T-cell (primary cell): ENCODE results near the gene RNF225. TPM values are rescaled to one million over a fixed set of nuclear protein-coding genes. Genes with fewer than 3 reads are reported as not detected.

ENCODE experiments used
- ATAC-seq, 4 experiments: fragments of 200-7000 bp in 3 of 4; fragments of 150-1000 bp in 1 of 4; cut with Tn5 transposase; replicated peaks in 1 of 4; 1 replicate in 3 of 4; 2 replicates in 1 of 4; pipeline ENCODE4 v1.10.0; 2021; ENCODE audit warnings: moderate library complexity in 3 of 4, mild to moderate bottlenecking in 2 of 4, moderate number of reproducible peaks in 1 of 4
- CTCF ChIA-PET, 2 donors: fragments of 300-600 bp; sonication (Branson Sonifier 250); formaldehyde crosslinking; loops; one replicate each; lab custom pipeline; 2022; ENCODE audit warnings: antibody characterized with exemption in 2 of 2; lab: Charles Lee
- POLR2A ChIA-PET, 2 donors: fragments of 300-600 bp; sonication (Branson Sonifier 250); formaldehyde crosslinking; loops; one replicate each; lab custom pipeline; 2022; ENCODE audit warnings: antibody characterized with exemption in 2 of 2; lab: Charles Lee
- DNase-seq, 35 experiments: peaks; one replicate each; pipeline versions ENCODE4 v3.0.0 to v3.0.0-alpha.2; 2013 to 2023
- H3K27ac ChIP-seq: one replicate; pipeline ENCODE4 v1.5.1; 2013; ENCODE audit warnings: low read length
- H3K27me3 ChIP-seq, 2 experiments: replicated peaks in 1 of 2; 1 replicate in 1 of 2; 2 replicates in 1 of 2; pipeline versions ENCODE4 v1.6.1 to v1.7.0; 2013; ENCODE audit warnings: low read length in 1 of 2, mixed read lengths in 1 of 2; ENCODE audit not compliant: control insufficient read depth in 2 of 2, insufficient read depth in 2 of 2; ENCODE audit errors: extremely low read depth in 1 of 2
- H3K36me3 ChIP-seq, 2 donors: 1 replicate in 1 of 2; 2 replicates in 1 of 2; pipeline versions ENCODE4 v1.6.1 to v1.7.0; 2013; ENCODE audit warnings: low read length in 1 of 2; ENCODE audit not compliant: control insufficient read depth in 2 of 2, insufficient read depth in 1 of 2; ENCODE audit errors: extremely low read depth in 1 of 2
- H3K4me1 ChIP-seq, 2 experiments: 1 replicate in 1 of 2; 2 replicates in 1 of 2; pipeline versions ENCODE4 v1.6.1 to v1.7.0; 2013; ENCODE audit warnings: low read length in 2 of 2, mixed read lengths in 1 of 2; ENCODE audit not compliant: insufficient read depth in 2 of 2, control insufficient read depth in 1 of 2; ENCODE audit errors: extremely low read depth in 1 of 2
- H3K4me3 ChIP-seq, 2 donors: 1 replicate in 1 of 2; 2 replicates in 1 of 2; pipeline versions ENCODE4 v1.5.1 to v1.7.0; 2013; ENCODE audit warnings: mild to moderate bottlenecking in 2 of 2, low read length in 1 of 2, moderate library complexity in 1 of 2; ENCODE audit not compliant: control insufficient read depth in 1 of 2; ENCODE audit errors: extremely low read depth in 1 of 2
- H3K9me3 ChIP-seq: 2 replicates; pipeline ENCODE4 v1.7.0; 2013
- H3K27ac Mint-ChIP-seq, 2 donors: one replicate each; pipeline ENCODE4 v1.8.0; 2020 to 2021; ENCODE audit warnings: mild to moderate bottlenecking in 2 of 2, mixed read lengths in 2 of 2
- H3K27me3 Mint-ChIP-seq, 2 donors: one replicate each; pipeline ENCODE4 v1.8.0; 2021 to 2022; ENCODE audit warnings: mixed read lengths in 2 of 2
- H3K36me3 Mint-ChIP-seq: one replicate; pipeline ENCODE4 v1.8.0; 2021; ENCODE audit warnings: mixed read lengths
- H3K4me1 Mint-ChIP-seq, 3 donors: one replicate each; pipeline ENCODE4 v1.8.0; 2020 to 2022; ENCODE audit warnings: mixed read lengths in 3 of 3, mild to moderate bottlenecking in 1 of 3
- H3K4me3 Mint-ChIP-seq, 3 donors: one replicate each; pipeline ENCODE4 v1.8.0; 2020 to 2022; ENCODE audit warnings: mild to moderate bottlenecking in 3 of 3, mixed read lengths in 3 of 3, moderate library complexity in 3 of 3
- H3K9me3 Mint-ChIP-seq, 3 donors: one replicate each; pipeline ENCODE4 v1.8.0; 2020 to 2022; ENCODE audit warnings: mixed read lengths in 3 of 3
- WGBS: methylation state at CpG from one replicate; pipeline ENCODE4 v1.1.5; 2013; ENCODE audit warnings: missing lambda C conversion rate; ENCODE audit not compliant: insufficient coverage; 5-methylcytosine and 5-hydroxymethylcytosine counted together
- total RNA-seq, 35 experiments: library from RNA in 6 of 35; stranded (reverse) in 6 of 35; fragments of 120-200 nt in 1 of 35; gene quantifications; one replicate each; pipeline versions ENCODE4 v1.2.1 to v1.2.4 and lab custom pipeline; 2013 to 2026

Gene RNF225
- total RNA-seq, 5 donors from 2014 or later (not counting 1 experiment from before 2014, with no cell fraction given): 0.44 to 1.9 (median 0.51) TPM; not detected in 1

- Mint-ChIP-seq H3K4me1 (peaks cover 11 to 21% (median 11%) of the 10 kb centered on the region in 3 donors), H3K36me3 (no peaks in the 10 kb centered on the region), H3K9me3 (no peaks in the 10 kb centered on the region), H3K27me3 (no peaks in the 10 kb centered on the region), H3K27ac (peak overlapping the region; percentile 75 to 90), H3K4me3 (peak overlapping the region; percentile 83 to 92 (median 89))
- Histone ChIP-seq H3K27me3 (peaks cover 0 to 24% of the 10 kb centered on the region in 2 experiments), H3K27ac (peak overlapping the region; percentile 67), H3K9me3 (no peaks in the 10 kb centered on the region), H3K4me1 (peaks cover 0 to 37% of the 10 kb centered on the region in 2 experiments), H3K4me3 (peak overlapping the region; percentile 83 to 86), H3K36me3 (no peaks in the 10 kb centered on the region)
- ChIA-PET POLR2A (interaction anchor here in 1 of 2 donors (1.0 kb wide), 1 partner anchor 56 kb away, joined by 4 read pairs; no protein-coding TSS in a partner anchor), CTCF (interaction anchor here in 1 of 2 donors (0.6 to 1.2 kb wide), 3 partner anchors 15 to 179 kb away, joined by 3 to 8 read pairs (median 4); no protein-coding TSS in a partner anchor)
- 17% methylated on average over 20 of the region's 28 CpGs for WGBS
- DNase-seq: peak in 6 of 35 experiments; percentile 6 to 32 (median 14)
- peak in 2 of 4 experiments; percentile 1 for ATAC-seq
Observed at GRCh38 chr19:58361900-58362271, 33.6 kb upstream of the RNF225 start.

- no peaks in the 10 kb centered on the region for H3K9me3 Mint-ChIP-seq
- CTCF ChIA-PET: interaction anchor here in 1 of 2 donors (0.6 to 1.2 kb wide), 6 partner anchors 15 to 179 kb away, joined by 3 to 8 read pairs (median 4); partner anchors contain the start of genes ZBTB45 and ZNF324B
- peaks cover 11 to 17% (median 11%) of the 10 kb centered on the region in 3 donors for H3K4me1 Mint-ChIP-seq
- H3K4me1 ChIP-seq: peaks cover 0 to 31% of the 10 kb centered on the region in 2 experiments
- peak within 1 kb of the TSS; percentile 80 to 90 for H3K27ac Mint-ChIP-seq
- DNase-seq: peak; percentile 90 to 99 (median 95)
- no peaks in the 10 kb centered on the region for H3K36me3 ChIP-seq
- peak within 1 kb of the TSS; percentile 83 to 92 (median 89) for H3K4me3 Mint-ChIP-seq
- H3K9me3 ChIP-seq: no peaks in the 10 kb centered on the region
- peaks cover 0 to 22% of the 10 kb centered on the region in 2 experiments for H3K27me3 ChIP-seq
- H3K4me3 ChIP-seq: peak within 1 kb of the TSS; percentile 83 to 86
- peak; percentile 87 to 96 (median 92) for ATAC-seq
- POLR2A ChIA-PET: interaction anchor here in 1 of 2 donors (0.7 to 1.0 kb wide), 2 partner anchors 52 to 56 kb away, joined by 3 to 4 read pairs; no protein-coding TSS in a partner anchor
- H3K27me3 Mint-ChIP-seq: no peaks in the 10 kb centered on the region
- under 1% methylated on average over 73 of the region's 74 CpGs for WGBS
- peak within 1 kb of the TSS; percentile 67 for H3K27ac ChIP-seq
- H3K36me3 Mint-ChIP-seq: no peaks in the 10 kb centered on the region
Observed at GRCh38 chr19:58362272-58362994, 33.0 kb upstream of the RNF225 start, which contains the start of gene ZNF497. ZNF497 (minus strand) TSS chr19:58362751; CDS start chr19:58357635, 5,116 bp downstream.

DNA sequence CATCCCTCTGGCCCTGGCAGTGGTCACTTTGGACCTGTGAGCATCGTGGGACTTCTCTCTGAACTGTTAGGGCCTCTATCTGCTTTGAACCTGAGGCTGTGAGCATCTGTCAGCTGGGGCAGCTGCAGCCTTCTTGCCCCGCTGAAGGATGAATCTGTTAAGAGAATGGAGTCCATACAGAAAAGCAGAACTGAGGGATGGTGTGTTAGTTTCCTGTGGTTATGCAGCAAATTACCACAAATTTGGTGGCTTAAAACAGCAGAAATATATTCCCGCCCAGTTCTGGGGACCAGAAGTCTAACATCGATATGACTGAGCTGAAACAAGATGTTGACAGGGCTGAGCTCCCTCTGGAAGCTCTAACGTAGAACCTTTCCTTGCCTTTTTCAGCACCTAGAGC lies 31.3 kb upstream of the RNF225 start:
- ATAC-seq: no peak
- H3K27ac Mint-ChIP-seq: no peak overlapping the region
- POLR2A ChIA-PET: interaction anchor here (0.6 to 1.1 kb wide), 2 partner anchors 16 to 37 kb away, joined by 3 to 5 read pairs; partner anchors contain the start of gene ZSCAN22 (in 1 of the 2)

GRCh38 chr19:58366585-58367430 lies 28.6 kb upstream of the RNF225 start:
- H3K4me3 Mint-ChIP-seq: no peak overlapping the region
- DNase-seq (no peak), ATAC-seq (no peak)
- Histone ChIP-seq H3K36me3 (no peaks in the 10 kb centered on the region), H3K27ac (no peak overlapping the region), H3K4me1 (peaks cover 0 to 18% of the 10 kb centered on the region in 2 experiments), H3K4me3 (no peak overlapping the region), H3K27me3 (peaks cover 0 to 3% of the 10 kb centered on the region in 2 experiments), H3K9me3 (no peaks in the 10 kb centered on the region)
- no peak overlapping the region for H3K27ac Mint-ChIP-seq
- ChIA-PET CTCF (no interaction called here), POLR2A (no interaction called here)
- H3K36me3 Mint-ChIP-seq: no peaks in the 10 kb centered on the region
- H3K9me3 Mint-ChIP-seq: no peaks in the 10 kb centered on the region
- WGBS: 90% methylated on average over 23 of the region's 32 CpGs
- no peaks in the 10 kb centered on the region for H3K27me3 Mint-ChIP-seq
- H3K4me1 Mint-ChIP-seq: peaks cover 8 to 9% (median 9%) of the 10 kb centered on the region in 3 donors

More for the DNA sequence above, 31.3 kb upstream of the RNF225 start:
- DNase-seq: no peak
- no peak overlapping the region for H3K27ac ChIP-seq
- peaks cover 0 to 21% of the 10 kb centered on the region in 2 experiments for H3K4me1 ChIP-seq
- no peak overlapping the region for H3K4me3 ChIP-seq
- Mint-ChIP-seq H3K4me3 (peak overlapping the region in 1 of 3 donors; percentile 37), H3K4me1 (peaks cover 9 to 11% (median 10%) of the 10 kb centered on the region in 3 donors), H3K9me3 (no peaks in the 10 kb centered on the region), H3K36me3 (no peaks in the 10 kb centered on the region), H3K27me3 (no peaks in the 10 kb centered on the region)
- no peaks in the 10 kb centered on the region for H3K36me3 ChIP-seq
- WGBS: 59% methylated on average over 5 of the region's 5 CpGs
- no peaks in the 10 kb centered on the region for H3K9me3 ChIP-seq
- peaks cover 0 to 7% of the 10 kb centered on the region in 2 experiments for H3K27me3 ChIP-seq
- CTCF ChIA-PET: interaction anchor here in 1 of 2 donors (1.0 kb wide), 1 partner anchor 37 kb away, joined by 3 read pairs; the partner anchor contains the start of gene ZSCAN22

GRCh38 chr19:58367698-58368454 lies 27.6 kb upstream of the RNF225 start:
- no peak overlapping the region for H3K4me3 ChIP-seq
- H3K27me3 ChIP-seq: no peaks in the 10 kb centered on the region
- no peaks in the 10 kb centered on the region for H3K9me3 Mint-ChIP-seq
- no peak overlapping the region for H3K4me3 Mint-ChIP-seq
- ChIA-PET POLR2A (no interaction called here), CTCF (no interaction called here)
- peaks cover 0 to 11% of the 10 kb centered on the region in 2 experiments for H3K4me1 ChIP-seq
- H3K27ac ChIP-seq: no peak overlapping the region
- no peaks in the 10 kb centered on the region for H3K36me3 ChIP-seq
- no peak overlapping the region for H3K27ac Mint-ChIP-seq
- ATAC-seq (no peak), DNase-seq (no peak)
- H3K9me3 ChIP-seq: no peaks in the 10 kb centered on the region
- whole genome bisulfite sequencing: 98% methylated on average over 105 of the region's 106 CpGs
- no peaks in the 10 kb centered on the region for H3K36me3 Mint-ChIP-seq
- H3K4me1 Mint-ChIP-seq: peaks cover 1 to 2% (median 1%) of the 10 kb centered on the region in 3 donors
- no peaks in the 10 kb centered on the region for H3K27me3 Mint-ChIP-seq
